ENCODE data around the gene MPZL1. TPM values are rescaled to one million over a fixed set of nuclear protein-coding genes. Genes with fewer than 3 reads are reported as not detected.

MPZL1 gene
- total and polyA plus RNA-seq, 2 donors (not counting 1 experiment from before 2014, with no cell fraction given), result 81.4 to 158 TPM

- no peak overlapping the region for H2AFZ ChIP-seq (ENCODE audit: low read length)
- H4K20me1 ChIP-seq (ENCODE audit: control insufficient read depth, extremely low read depth, insufficient read depth, low read length), result no peaks in the 10 kb centered on the region
- DNase-seq (ENCODE audit: low read depth in 2 of 2), result no peak
- no peak overlapping the region for H3K4me2 ChIP-seq (ENCODE audit: extremely low read depth, insufficient read depth, low read length)
- no peak for TF ChIP-seq CTCF (conservative IDR thresholded peaks at IDR 0.05 in 1 of 2, IDR thresholded peaks at IDR 0.05 in 1 of 2; ENCODE audit: low read depth in 1 of 2, low read length in 2 of 2)
- H3K4me1 ChIP-seq (ENCODE audit: control insufficient read depth, extremely low read depth, insufficient read depth, low read length), result no peaks in the 10 kb centered on the region
- H3K9ac ChIP-seq (ENCODE audit: insufficient read depth, low read length), result no peak overlapping the region
- no peaks in the 10 kb centered on the region for H3K9me3 ChIP-seq (ENCODE audit: control insufficient read depth, insufficient read depth, low read depth, low read length)
- H3K36me3 ChIP-seq (ENCODE audit: control insufficient read depth, insufficient read depth, low read length), result no peaks in the 10 kb centered on the region
- no peak overlapping the region for H3K27ac ChIP-seq (ENCODE audit: insufficient read depth, low read length)
- peaks cover 8% of the 10 kb centered on the region for H3K27me3 ChIP-seq (ENCODE audit: control insufficient read depth, insufficient read depth, low read length)
- H3K79me2 ChIP-seq (ENCODE audit: control insufficient read depth, insufficient read depth, low read length), result no peaks in the 10 kb centered on the region
- H3K4me3 ChIP-seq (replicated peaks in 1 of 4; ENCODE audit: control extremely low read depth in 1 of 4, insufficient read depth in 1 of 4, low read depth in 3 of 4, low read length in 4 of 4), result no peak overlapping the region
These were observed 13.8 kb upstream of the MPZL1 start for GRCh38 chr1:167707942-167708341.

- Histone ChIP-seq H3K27me3 (ENCODE audit: control insufficient read depth, insufficient read depth, low read length) (peaks cover 3% of the 10 kb centered on the region), H2AFZ (ENCODE audit: low read length) (no peak overlapping the region), H3K4me3 (replicated peaks in 1 of 4; ENCODE audit: control extremely low read depth in 1 of 4, insufficient read depth in 1 of 4, low read depth in 3 of 4, low read length in 4 of 4) (no peak overlapping the region), H3K27ac (ENCODE audit: insufficient read depth, low read length) (no peak overlapping the region), H3K9me3 (ENCODE audit: control insufficient read depth, insufficient read depth, low read depth, low read length) (no peaks in the 10 kb centered on the region), H3K4me1 (ENCODE audit: control insufficient read depth, extremely low read depth, insufficient read depth, low read length) (no peaks in the 10 kb centered on the region), H4K20me1 (ENCODE audit: control insufficient read depth, extremely low read depth, insufficient read depth, low read length) (no peaks in the 10 kb centered on the region), H3K79me2 (ENCODE audit: control insufficient read depth, insufficient read depth, low read length) (no peaks in the 10 kb centered on the region), H3K36me3 (ENCODE audit: control insufficient read depth, insufficient read depth, low read length) (no peaks in the 10 kb centered on the region), H3K9ac (ENCODE audit: insufficient read depth, low read length) (no peak overlapping the region), H3K4me2 (ENCODE audit: extremely low read depth, insufficient read depth, low read length) (no peak overlapping the region)
- TF ChIP-seq CTCF (conservative IDR thresholded peaks at IDR 0.05 in 1 of 2, IDR thresholded peaks at IDR 0.05 in 1 of 2; ENCODE audit: low read depth in 1 of 2, low read length in 2 of 2) (no peak), EZH2 (IDR thresholded peaks at IDR 0.05; ENCODE audit: low read length, missing control alignments) (no peak)
- no peak for DNase-seq (ENCODE audit: low read depth in 2 of 2)
These were observed 12.8 kb upstream of the MPZL1 start for GRCh38 chr1:167708940-167709389.

- Histone ChIP-seq H2AFZ (ENCODE audit: low read length) (no peak overlapping the region), H3K9ac (ENCODE audit: insufficient read depth, low read length) (no peak overlapping the region), H4K20me1 (ENCODE audit: control insufficient read depth, extremely low read depth, insufficient read depth, low read length) (no peaks in the 10 kb centered on the region), H3K36me3 (ENCODE audit: control insufficient read depth, insufficient read depth, low read length) (no peaks in the 10 kb centered on the region), H3K4me3 (replicated peaks in 1 of 4; ENCODE audit: control extremely low read depth in 1 of 4, insufficient read depth in 1 of 4, low read depth in 3 of 4, low read length in 4 of 4) (no peak overlapping the region), H3K27ac (ENCODE audit: insufficient read depth, low read length) (no peak overlapping the region), H3K9me3 (ENCODE audit: control insufficient read depth, insufficient read depth, low read depth, low read length) (no peaks in the 10 kb centered on the region), H3K4me2 (ENCODE audit: extremely low read depth, insufficient read depth, low read length) (no peak overlapping the region), H3K79me2 (ENCODE audit: control insufficient read depth, insufficient read depth, low read length) (no peaks in the 10 kb centered on the region), H3K4me1 (ENCODE audit: control insufficient read depth, extremely low read depth, insufficient read depth, low read length) (no peaks in the 10 kb centered on the region), H3K27me3 (ENCODE audit: control insufficient read depth, insufficient read depth, low read length) (no peaks in the 10 kb centered on the region)
- no peak for DNase-seq (ENCODE audit: low read depth in 2 of 2)
- TF ChIP-seq EZH2 (IDR thresholded peaks at IDR 0.05; ENCODE audit: low read length, missing control alignments), result no peak
- no peak for TF ChIP-seq CTCF (conservative IDR thresholded peaks at IDR 0.05 in 1 of 2, IDR thresholded peaks at IDR 0.05 in 1 of 2; ENCODE audit: low read depth in 1 of 2, low read length in 2 of 2)
These were observed 10.9 kb upstream of the MPZL1 start for GRCh38 chr1:167710836-167711235.
